Stimulated activated CD4-positive, alpha-beta T cell treated with anti-CD3 and anti-CD28 coated beads, Interleukin-4, amount 100 ng/mL, for 4 hours (primary cell): ENCODE data around the gene RIMS4.

ENCODE experiments used
- DNase-seq, 2 experiments: peaks; one replicate each; pipeline ENCODE4 v3.0.0-alpha.2; 2020

RIMS4 gene

DNA sequence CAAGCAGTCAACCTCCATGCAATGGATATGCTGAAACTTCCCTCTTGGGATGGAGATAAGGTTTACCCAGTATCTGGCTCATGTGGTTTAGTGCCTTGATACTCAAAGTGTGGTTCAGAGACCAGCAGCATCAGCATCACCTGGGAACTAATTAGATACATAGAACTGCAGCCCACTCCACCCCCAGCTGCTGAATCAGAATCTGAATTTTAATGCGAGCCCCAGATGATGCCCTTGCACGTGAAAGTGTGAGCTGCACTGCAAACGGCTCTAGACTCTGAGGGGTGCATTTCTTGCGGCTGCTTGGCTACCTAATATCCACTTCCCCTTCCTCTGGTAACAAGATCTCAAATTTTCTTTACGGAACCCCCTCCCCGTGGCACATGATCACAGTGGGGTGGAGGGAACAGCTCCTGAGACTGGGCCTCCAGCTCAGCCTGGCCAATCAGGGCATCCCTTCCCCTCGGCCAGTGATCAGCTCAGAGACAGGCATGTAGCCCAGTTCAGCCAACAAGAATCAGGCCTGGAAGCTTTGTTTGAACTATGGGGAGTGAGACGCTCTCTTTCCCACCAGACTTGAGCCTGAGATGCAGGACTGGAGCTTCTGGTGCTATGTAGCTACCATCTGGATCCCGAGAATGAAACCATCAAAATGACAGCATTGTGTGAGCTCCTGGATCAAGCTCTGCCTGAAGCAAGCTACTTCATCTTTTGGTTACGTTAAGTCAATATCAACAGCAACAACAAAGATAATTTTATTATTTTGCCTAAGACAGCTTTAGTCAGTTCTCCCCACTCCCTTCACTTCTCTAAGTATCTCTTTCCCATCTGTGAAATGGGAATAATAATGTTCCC is 51.9 kb downstream of the RIMS4 start:
- DNase-seq = no peak

DNA sequence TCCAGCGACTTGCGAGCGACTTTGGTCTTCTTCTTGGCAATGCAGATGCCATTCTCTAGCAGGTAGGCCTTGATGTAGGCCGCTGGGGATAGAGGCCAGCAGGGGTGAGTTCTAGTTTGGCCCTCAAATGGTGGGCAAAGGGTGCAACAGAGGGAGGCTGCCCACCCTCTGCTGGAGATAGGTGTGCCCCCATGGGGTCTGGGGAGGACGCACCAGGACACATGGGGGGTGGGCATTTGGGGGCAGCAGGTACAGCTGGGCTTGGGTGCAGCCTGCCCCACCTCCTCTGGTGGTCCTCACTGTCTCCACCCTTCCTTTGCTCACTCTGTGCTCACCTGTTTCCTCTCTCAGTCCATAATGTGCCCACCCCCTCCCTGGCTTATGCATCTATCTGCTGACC is 53.4 kb downstream of the RIMS4 start:
- DNase-seq = no peak

DNA sequence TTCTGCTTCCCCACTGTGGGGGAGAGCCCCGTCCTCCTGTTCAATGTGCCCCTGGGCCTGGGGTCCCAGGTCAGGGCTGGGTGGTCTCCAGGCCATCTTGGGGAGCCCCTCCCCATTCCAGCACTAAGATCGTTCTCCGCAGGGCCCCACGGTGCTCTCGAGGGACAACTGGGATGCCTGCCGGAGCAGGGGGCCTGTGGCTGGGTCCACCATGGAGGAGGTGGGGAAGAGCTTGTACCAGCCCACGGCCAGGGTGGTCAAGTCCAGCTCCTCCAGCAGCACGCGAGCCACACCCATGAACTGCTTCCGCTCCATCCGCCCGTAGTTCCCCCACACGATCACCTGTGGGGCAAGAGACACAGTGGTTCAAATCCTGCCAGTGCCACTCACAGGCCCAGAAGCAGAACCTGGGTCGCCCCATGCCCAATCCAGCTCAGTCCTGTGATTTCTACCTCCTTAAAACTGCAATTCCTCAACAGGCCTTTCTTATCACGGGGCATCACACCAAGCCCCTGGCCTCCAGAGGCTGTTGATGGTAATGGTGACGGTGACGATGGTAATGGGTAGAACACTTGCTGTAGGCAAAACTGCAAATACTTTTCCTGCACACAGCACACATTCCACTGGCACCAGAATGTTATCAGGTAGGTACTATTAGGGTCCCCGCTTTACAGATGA is 54.2 kb downstream of the RIMS4 start:
- DNase-seq = no peak

DNA sequence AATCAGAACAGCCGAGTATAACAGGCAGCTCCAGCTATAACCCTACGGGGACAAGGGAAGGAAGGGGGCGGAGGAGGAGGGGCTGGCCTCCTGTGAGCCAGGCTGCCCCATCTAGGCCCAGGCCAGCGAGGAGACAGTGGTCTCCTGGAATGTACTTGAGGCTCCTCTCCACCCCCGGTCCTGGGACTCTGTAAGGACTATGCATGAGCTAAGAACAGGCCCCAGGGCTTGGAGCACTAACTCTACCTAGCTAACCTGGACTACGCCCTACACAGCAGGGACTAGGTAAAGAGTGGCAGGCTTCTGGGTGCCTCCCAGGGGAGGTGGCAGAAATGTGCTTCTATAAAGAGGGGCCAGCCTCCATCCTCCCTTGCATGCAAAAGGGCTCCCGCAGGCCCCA is 55.8 kb downstream of the RIMS4 start:
- no peak for DNase-seq

DNA sequence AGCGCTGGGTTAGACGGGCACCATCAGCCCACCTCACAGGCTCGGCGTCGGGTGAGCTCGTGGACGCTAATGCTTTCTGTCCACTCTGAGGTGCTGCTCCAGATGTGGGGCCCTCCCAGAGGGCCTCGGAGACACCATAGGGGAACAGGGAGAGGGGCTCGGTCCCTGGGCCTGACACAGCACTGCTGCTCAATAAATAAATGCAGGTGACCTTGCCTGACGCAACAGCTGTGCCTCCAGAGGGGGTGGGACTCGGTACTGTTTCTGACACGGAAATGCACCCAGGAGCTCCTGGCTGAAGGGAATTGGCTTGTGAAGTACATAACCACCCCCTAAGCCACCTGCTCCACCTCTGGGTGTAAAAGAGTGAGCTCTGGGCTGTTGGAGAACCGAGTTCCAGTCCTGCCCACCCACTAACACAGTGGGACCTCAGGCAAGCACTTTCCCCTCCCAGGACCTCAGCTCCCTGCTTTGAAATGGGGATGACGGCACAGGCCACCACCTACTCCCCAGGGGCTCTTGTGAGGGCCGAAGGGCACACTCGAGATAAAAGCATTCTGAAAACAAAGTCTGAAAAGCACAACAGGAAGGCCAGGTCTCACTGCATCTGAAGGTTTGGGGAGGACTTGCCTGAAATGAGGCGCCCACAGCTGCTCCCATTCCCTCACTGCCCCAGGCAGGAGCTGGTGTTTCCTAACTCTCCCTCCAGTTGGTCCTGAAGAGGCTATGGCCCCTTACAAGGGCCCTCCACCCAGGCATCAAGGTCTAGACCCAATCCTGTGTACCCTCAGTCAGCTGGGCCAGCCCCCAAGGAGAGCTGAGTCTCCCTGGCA is 58.0 kb downstream of the RIMS4 start:
- DNase-seq = no peak

DNA sequence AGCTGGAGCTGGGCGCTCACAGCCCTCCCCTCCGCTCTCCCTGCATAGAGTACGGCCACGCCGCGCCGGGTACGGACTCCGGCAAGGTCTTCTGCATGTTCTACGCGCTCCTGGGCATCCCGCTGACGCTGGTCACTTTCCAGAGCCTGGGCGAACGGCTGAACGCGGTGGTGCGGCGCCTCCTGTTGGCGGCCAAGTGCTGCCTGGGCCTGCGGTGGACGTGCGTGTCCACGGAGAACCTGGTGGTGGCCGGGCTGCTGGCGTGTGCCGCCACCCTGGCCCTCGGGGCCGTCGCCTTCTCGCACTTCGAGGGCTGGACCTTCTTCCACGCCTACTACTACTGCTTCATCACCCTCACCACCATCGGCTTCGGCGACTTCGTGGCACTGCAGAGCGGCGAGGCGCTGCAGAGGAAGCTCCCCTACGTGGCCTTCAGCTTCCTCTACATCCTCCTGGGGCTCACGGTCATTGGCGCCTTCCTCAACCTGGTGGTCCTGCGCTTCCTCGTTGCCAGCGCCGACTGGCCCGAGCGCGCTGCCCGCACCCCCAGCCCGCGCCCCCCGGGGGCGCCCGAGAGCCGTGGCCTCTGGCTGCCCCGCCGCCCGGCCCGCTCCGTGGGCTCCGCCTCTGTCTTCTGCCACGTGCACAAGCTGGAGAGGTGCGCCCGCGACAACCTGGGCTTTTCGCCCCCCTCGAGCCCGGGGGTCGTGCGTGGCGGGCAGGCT is 60.1 kb downstream of the RIMS4 start:
- no peak for DNase-seq

DNA sequence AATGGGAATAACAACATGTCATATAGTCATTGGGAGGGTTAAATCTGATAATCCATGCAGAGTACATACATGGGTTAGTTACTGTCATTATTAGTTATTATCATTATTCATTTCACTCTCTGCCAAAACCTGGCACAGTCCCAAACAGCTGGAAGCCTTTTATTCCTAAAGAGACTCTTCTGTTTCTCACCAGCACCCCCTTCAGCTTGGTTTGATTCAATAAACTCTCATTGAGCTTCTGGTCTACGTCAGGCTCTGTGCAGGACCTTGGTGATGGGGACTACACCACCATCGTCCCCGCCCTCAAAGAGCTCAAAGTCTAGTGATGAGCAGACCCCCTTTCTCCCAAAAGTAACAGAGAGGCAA is 62.4 kb downstream of the RIMS4 start:
- no peak for DNase-seq

DNA sequence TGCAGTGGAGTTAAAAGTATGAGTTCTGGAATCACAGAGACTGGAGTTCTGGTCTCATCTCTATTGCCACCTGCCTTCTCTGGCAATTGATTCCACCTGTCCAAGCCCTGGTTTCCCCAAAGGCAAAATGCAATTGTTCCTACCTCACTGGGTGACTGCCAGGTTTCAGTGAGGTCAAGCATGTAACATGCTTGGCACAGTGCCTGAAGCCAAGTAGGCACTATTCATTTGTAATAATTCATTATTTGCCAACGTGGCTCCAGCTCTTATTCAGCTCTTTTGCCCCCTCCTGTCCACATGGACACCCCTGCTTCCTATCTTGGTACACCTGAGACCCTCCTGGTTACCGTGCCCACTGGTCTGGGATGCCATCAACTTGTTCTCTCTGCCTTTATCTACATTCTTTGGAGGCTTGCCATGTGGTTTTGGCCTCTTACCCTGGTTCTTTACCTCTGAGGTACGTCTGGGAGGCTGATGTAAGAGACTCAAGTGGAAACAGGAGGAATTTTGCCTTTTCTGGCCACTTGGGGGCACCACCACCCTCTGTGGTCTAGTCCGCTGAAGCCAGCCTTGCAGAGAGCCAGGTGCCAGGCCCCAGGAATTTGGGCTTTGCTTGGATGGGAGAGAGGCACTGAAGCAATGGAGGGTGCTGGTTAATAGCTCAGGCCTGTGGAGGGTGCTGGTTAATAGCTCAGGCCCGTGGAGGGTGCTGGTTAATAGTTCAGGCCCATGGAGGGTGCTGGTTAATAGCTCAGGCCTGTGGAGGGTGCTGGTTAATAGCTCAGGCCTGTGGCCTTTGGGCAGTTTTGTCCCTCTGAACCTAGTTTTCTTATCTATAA is 63.0 kb downstream of the RIMS4 start:
- peak; percentile 52 to 59 for DNase-seq

DNA sequence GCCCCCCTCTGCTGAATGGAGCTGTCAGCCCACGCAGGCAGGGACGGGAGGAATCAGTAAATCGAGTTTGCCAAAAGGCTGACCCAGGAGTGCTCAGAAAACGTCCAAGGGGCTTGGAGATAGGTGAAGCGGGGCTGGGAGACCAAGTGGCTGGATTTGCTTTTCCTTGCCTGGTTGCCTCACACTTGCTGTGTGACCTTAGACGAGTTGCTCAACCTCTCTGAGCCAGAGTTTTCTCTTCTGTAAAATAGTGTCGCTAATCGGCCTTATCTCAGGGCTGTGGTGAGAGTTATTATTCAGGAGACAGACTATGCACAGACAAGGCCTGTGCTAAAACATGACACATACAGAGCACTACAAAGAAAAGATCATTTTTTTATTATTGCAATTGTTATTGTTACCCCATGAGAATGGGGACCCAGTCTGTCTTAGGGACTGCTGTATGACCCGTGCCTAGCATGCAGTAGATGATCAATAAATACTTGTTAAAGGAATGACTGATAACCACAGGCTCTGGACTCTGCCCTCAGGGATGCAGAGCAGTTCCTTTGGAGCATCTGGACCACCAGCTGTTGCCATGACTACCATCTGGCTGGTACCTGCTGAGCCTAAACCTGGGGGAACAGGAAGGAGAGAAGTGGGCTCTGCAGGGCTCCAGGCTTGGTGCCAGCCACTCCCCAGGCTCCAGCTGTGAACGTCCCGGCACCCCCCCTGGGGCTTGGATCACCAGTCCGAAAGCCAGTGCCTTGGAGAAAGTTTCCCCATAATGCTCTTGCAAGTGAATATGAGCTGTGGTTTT is 63.8 kb downstream of the RIMS4 start:
- DNase-seq = no peak

DNA sequence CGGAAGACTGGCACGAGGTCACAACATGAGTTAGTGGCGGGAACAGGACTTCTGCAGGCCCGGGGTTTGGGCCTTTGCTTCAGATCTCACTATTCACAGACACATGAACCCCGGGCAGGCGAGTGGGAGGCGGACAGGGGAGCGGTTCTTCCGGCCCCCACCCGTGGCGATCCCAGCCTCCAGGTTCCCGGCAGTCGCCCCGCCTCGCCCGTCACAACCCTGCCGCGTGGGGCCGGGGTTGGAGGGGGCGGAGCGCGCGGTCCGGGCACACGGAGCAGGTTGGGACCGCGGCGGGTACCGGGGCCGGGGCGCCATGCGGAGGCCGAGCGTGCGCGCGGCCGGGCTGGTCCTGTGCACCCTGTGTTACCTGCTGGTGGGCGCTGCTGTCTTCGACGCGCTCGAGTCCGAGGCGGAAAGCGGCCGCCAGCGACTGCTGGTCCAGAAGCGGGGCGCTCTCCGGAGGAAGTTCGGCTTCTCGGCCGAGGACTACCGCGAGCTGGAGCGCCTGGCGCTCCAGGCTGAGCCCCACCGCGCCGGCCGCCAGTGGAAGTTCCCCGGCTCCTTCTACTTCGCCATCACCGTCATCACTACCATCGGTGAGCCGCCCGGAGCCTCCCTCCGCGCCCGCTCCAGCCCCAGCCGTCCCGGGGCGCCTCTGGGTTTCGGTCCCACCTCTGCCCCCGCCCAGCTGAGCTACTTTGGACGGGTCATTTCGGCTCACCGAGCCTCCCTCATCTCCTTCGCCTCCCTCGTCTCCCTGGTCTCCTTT is 64.6 kb downstream of the RIMS4 start, which contains the start of gene KCNK15:
TSS of gene KCNK15 (plus strand) at position 268 of the 769 bp plus-strand sequence. CDS start at position 314, 46 bp downstream.
- DNase-seq = peak; percentile 60 to 72

DNA sequence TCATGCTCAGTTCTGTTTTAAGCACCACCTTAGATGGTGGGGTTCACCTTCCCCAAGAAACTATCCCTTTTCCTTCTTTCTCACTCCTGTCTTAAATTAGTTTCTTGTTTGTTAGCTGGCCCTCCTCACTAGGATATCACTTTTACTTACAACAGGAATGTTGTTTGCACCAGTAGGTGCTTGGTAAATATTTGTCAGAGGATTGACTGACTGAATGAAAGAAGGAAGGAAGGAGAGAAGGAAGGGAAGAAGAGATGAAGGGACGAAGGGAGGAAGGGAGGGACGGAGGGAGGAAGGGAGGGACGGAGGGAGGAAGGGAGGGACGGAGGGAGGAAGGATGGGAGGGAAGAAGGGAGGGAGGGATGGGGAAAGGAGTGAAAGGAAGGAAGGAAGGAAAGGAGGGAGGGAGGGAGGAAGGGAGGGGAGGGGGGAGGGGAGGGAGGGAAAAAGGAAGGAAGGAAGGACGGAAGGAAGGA is 65.2 kb downstream of the RIMS4 start:
- no peak for DNase-seq

DNA sequence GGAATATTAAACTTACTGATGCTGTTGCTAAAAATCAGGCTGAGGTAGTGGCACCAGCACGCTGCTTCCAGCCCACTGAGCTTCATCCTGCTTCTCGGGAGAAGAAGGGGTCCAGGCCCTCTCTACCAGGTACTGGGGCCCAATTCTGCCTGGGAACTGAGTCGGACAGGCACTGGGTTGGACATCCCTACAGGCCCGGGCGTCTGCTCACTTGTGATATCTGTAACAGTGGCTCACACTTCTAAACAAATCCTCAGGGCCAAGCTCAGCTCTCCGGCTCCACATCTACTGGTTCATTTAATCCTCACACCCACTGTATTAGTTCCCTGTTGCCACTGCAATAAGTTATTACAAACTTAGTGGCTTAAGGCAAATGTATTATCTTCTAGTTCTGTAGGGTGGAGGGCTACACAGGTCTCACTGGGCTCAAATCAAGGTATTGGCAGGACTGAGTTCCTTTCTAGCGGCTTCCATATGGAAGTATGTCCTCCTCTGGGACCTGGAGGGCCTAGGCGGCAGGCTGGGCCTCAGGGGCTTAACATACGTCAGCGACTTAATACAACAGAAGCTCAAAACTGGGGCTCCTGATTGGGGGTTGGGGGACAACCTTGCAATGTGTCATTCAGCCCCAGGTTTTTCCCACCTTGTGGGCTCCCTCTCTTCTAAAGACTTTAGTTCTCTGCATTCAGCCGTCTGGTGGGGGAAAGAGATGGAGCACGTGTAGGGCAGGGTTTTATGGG is 66.3 kb downstream of the RIMS4 start:
- DNase-seq = no peak

DNA sequence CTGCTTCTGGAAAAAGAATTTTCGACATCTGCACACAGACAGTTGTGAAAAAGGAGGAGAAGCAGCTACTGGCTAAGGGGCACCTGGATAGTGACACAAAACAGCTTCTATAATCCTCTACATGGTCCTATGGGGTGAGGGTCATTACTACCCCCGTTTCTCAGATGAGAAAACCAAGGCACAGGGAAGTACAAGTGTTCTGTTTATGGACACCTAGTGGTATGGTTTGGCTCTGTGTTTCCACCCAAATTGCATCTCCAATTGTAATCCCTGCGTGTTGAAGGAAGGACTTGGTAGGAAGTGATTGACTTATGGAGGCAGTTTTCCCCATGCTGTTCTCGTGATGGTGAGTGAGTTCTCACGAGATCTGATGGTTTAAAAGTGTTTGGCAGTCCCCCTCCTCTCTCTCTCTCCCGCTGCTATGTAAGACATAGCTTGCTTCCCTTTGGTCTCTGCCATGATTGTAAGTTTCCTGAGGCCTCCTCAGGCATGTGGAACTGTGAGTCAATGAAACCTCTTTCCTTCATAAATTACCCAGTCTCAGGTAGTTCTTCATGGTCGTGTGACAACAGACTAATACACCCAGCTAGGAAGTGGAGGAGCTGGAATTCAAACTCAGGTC is 67.2 kb downstream of the RIMS4 start:
- DNase-seq = no peak

DNA sequence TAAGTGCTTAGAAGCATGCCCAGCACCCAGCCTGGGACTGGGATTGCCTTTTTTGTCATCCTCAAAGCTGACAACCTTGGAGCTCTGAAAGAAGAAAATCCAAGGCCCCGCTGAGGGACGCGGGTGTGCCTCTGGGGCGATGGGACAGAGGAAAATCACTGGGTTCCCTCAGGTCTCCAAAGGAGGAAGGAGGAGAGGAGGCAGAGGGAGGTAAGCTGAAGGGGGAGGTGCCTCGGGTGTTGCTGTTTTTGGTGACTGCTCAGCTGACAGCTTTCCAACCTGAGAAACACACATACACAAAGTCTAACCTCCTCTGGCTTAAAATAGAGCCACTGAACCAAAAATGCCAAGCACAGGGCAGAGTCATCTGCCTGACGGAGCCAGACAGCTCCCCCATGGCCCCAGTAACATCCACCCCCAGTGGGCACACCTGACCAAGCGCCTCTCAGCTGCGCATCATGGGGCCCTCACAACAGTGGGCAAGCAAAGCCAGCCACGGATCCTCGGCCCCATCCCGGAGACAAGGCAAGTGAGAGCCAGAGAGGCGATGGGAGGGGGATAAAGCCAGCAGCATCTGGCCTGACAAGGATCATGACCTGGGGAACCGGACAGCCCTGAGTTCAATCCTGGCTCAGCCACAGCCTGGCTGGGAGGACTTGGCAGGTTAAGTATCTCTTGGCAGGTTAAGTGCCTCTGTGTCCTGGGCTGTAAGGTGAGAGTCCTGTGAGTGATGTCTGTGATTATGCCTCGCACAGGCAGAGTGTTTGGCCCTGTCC is 67.9 kb downstream of the RIMS4 start:
- no peak for DNase-seq

DNA sequence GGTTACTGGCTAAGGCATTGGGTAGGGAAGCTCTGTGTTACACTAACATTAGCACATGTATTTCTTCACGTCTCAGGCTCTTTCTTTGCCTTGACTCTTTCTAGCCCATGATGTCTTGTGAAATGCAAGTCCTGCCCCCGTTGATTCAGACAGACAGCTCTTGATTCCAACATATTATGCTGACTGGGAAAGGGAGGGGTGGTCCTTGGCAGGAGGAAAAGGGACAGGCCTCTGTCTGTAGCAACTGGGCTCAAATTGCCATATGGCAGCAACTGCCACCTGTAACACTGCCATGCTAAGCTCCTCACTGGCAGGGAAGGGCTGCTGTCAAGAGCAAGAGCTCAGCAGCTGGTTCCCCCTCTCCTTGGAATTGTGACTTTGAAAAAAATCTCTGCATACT is 70.4 kb downstream of the RIMS4 start:
- DNase-seq = no peak

DNA sequence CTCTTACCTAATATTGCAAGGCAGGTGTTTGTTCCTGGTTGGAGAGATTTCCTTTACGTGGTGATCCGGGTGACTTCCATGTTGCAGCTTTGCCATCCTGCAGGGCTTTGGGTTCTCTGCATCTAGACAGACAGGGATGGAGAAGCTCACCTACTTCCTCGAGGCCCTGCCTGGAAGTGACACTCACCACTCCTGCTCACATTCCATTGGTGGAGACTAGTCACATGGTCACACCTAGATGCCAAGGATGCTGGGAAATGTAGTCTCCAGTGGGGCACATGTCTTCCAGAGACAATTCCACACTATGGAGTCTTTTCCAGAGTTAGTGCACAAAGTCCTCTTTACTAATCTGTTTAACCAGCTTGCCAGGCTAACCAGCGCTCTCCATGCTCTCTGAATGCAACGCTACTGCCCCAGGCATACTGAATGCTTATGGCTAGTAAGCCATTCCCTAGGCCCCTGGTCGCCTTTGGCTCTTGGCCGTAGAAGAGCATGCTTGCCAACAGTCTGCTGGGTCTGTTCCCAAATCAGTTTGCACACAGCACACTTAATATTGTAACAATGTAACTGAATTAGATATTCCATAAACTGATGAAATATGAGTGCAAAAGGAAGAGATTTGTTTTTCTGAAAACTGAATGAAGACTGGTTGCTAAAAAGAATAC is 71.4 kb downstream of the RIMS4 start:
- peak in 1 of 2 experiments; percentile 33 for DNase-seq

DNA sequence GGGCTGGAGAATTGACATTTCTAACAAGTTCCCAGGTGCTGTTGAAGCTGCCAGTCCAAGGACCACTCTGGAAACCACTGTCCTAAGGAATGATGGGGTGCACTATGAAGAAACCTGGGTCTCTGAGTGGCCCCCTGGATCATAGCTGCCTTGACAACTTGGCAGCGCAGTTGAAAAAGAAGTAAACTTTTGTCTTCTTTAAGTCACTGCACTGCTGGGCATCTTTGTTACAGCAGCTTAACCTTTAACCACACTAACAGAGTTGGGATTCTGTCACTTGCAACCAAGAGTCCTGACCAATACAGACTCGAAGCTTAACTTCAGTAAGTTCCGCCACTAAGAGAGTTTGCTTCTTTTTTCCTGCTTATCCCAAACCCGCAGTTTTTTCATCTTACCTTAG is 73.2 kb downstream of the RIMS4 start:
- no peak for DNase-seq
